H1 (cell line): ENCODE results near the gene UBIAD1. TPM values are rescaled to one million over a fixed set of nuclear protein-coding genes. Genes with fewer than 3 reads are reported as not detected.
A peak's percentile ranks its signal among the peaks of the same experiment; 100 is the strongest.

Experiments used
- CTCF ChIA-PET: fragments of 300-600 bp; sonication (Branson Sonifier 250); formaldehyde crosslinking; loops from one replicate; lab custom pipeline; 2021; ENCODE audit not compliant: partially characterized antibody; lab: Charles Lee
- POLR2A ChIA-PET: fragments of 300-600 bp; sonication (Branson Sonifier 250); formaldehyde crosslinking; loops from one replicate; lab custom pipeline; 2021; ENCODE audit warnings: inconsistent platforms; ENCODE audit not compliant: partially characterized antibody; lab: Charles Lee
- DNase-seq, 2 experiments: peaks; one replicate each; pipeline versions ENCODE4 v3.0.0 to v3.0.0-alpha.2; 2010 to 2022; ENCODE audit warnings: low spot score in 2 of 2, low read depth in 1 of 2, mixed read lengths in 1 of 2
- FAIRE-seq: peaks from 2 replicates; lab custom pipeline; 2011; peaks lifted over from hg19 to GRCh38; lab: Jason Lieb, UNC
- H2AFZ ChIP-seq: 2 replicates; pipeline ENCODE4 v1.8.1; 2012; ENCODE audit warnings: low read length, inconsistent platforms
- H2AK5ac ChIP-seq: 2 replicates; pipeline ENCODE4 v1.6.1; 2013; ENCODE audit warnings: low read depth, low read length
- H2BK120ac ChIP-seq: replicated peaks from 2 replicates; pipeline ENCODE3; 2013; ENCODE audit warnings: low read depth, low read length, inconsistent platforms
- H2BK12ac ChIP-seq: 2 replicates; pipeline ENCODE4 v1.6.1; 2013; ENCODE audit warnings: low read depth, low read length
- H2BK15ac ChIP-seq: 2 replicates; pipeline ENCODE4 v1.6.1; 2013; ENCODE audit warnings: low read length
- H2BK20ac ChIP-seq: 2 replicates; pipeline ENCODE4 v1.6.1; 2013; ENCODE audit warnings: low read length
- H2BK5ac ChIP-seq: 2 replicates; pipeline ENCODE4 v1.6.1; 2013; ENCODE audit warnings: low read depth, low read length
- H3K14ac ChIP-seq: 2 replicates; pipeline ENCODE4 v1.6.1; 2013; ENCODE audit warnings: inconsistent platforms; ENCODE audit not compliant: insufficient read length
- H3K18ac ChIP-seq: 2 replicates; pipeline ENCODE4 v1.6.1; 2013; ENCODE audit warnings: low read length; ENCODE audit errors: extremely low read depth
- H3K23ac ChIP-seq: 2 replicates; pipeline ENCODE4 v1.6.1; 2013; ENCODE audit warnings: inconsistent platforms; ENCODE audit not compliant: insufficient read length
- H3K23me2 ChIP-seq: 2 replicates; pipeline ENCODE4 v1.6.1; 2013; ENCODE audit warnings: low read depth, low read length
- H3K27ac ChIP-seq: 2 replicates; pipeline ENCODE4 v1.6.1; 2011; ENCODE audit warnings: low read depth, low read length, inconsistent platforms
- H3K27me3 ChIP-seq, 4 experiments: replicated peaks in 1 of 4; 1 replicate in 1 of 4; 2 replicates in 3 of 4; pipeline versions ENCODE4 v1.6.1 to v1.8.1; 2011 to 2013; ENCODE audit warnings: low read length in 3 of 4, mild to moderate bottlenecking in 3 of 4, inconsistent platforms in 2 of 4, mixed read lengths in 2 of 4, moderate library complexity in 1 of 4; ENCODE audit not compliant: control insufficient read depth in 3 of 4, insufficient read depth in 3 of 4; ENCODE audit errors: extremely low read depth in 1 of 4
- H3K36me3 ChIP-seq, 4 experiments: 2 replicates each; pipeline versions ENCODE4 v1.6.1 to v1.8.1; 2011 to 2013; ENCODE audit warnings: mild to moderate bottlenecking in 4 of 4, low read length in 3 of 4, moderate library complexity in 2 of 4, control low read depth in 1 of 4, inconsistent platforms in 1 of 4; ENCODE audit not compliant: insufficient read depth in 4 of 4, control insufficient read depth in 2 of 4
- H3K4ac ChIP-seq: replicated peaks from 2 replicates; pipeline ENCODE3; 2013; ENCODE audit warnings: low read length, low read depth, mixed read lengths, inconsistent platforms; ENCODE audit not compliant: insufficient read length
- H3K4me1 ChIP-seq, 4 experiments: replicated peaks in 1 of 4; 1 replicate in 1 of 4; 2 replicates in 3 of 4; pipeline versions ENCODE4 v1.6.1 to v1.8.1; 2011 to 2013; ENCODE audit warnings: low read length in 3 of 4, inconsistent platforms in 2 of 4, mixed read lengths in 1 of 4; ENCODE audit not compliant: insufficient read depth in 4 of 4, control insufficient read depth in 3 of 4
- H3K4me2 ChIP-seq, 2 experiments: 2 replicates each; pipeline versions ENCODE4 v1.6.1 to v1.8.1; 2011 to 2013; ENCODE audit warnings: low read depth in 2 of 2, low read length in 2 of 2, control low read depth in 1 of 2, inconsistent platforms in 1 of 2, mild to moderate bottlenecking in 1 of 2; ENCODE audit not compliant: insufficient read depth in 1 of 2
- H3K4me3 ChIP-seq, 4 experiments: fragments of 200-600, 300-600 bp in 1 of 4; sonication (generic), shearing (Covaris generic), sonication (Bioruptor Twin) in 1 of 4; 2 replicates each; pipeline versions ENCODE4 v1.5.1 to v1.8.1; 2011 to 2016; ENCODE audit warnings: low read length in 4 of 4, low read depth in 3 of 4, control low read depth in 2 of 4, inconsistent platforms in 2 of 4, mild to moderate bottlenecking in 2 of 4, mixed read lengths in 1 of 4, moderate library complexity in 1 of 4; ENCODE audit not compliant: insufficient read depth in 2 of 4; ENCODE audit errors: extremely low read depth in 1 of 4
- H3K56ac ChIP-seq: replicated peaks from 2 replicates; pipeline ENCODE3; 2013; ENCODE audit warnings: low read depth, mild to moderate bottlenecking, mixed read lengths, low read length, inconsistent platforms; ENCODE audit not compliant: insufficient read length
- H3K79me1 ChIP-seq: 2 replicates; pipeline ENCODE4 v1.6.1; 2013; ENCODE audit warnings: low read depth, low read length, control low read depth
- H3K79me2 ChIP-seq, 2 experiments: 2 replicates each; pipeline versions ENCODE4 v1.6.1 to v1.8.1; 2012 to 2013; ENCODE audit warnings: low read length in 2 of 2, mild to moderate bottlenecking in 2 of 2, inconsistent platforms in 1 of 2; ENCODE audit not compliant: insufficient read depth in 2 of 2, control insufficient read depth in 1 of 2
- H3K9ac ChIP-seq, 4 experiments: replicated peaks in 1 of 4; 1 replicate in 1 of 4; 2 replicates in 3 of 4; pipeline versions ENCODE4 v1.6.1 to v1.8.1; 2011 to 2013; ENCODE audit warnings: low read depth in 3 of 4, low read length in 3 of 4, control low read depth in 2 of 4, mild to moderate bottlenecking in 2 of 4, moderate library complexity in 2 of 4, inconsistent platforms in 1 of 4; ENCODE audit errors: extremely low read depth in 1 of 4
- H3K9me3 ChIP-seq, 2 experiments: 2 replicates each; pipeline versions ENCODE4 v1.6.1 to v1.8.1; 2012 to 2013; ENCODE audit warnings: mild to moderate bottlenecking in 2 of 2, moderate library complexity in 2 of 2, control low read depth in 1 of 2, inconsistent platforms in 1 of 2, low read depth in 1 of 2, low read length in 1 of 2, mixed read lengths in 1 of 2; ENCODE audit not compliant: insufficient read depth in 2 of 2
- H4K20me1 ChIP-seq, 2 experiments: replicated peaks in 1 of 2; 2 replicates each; pipeline versions ENCODE3 to v1.8.1; 2011 to 2013; ENCODE audit warnings: inconsistent platforms in 2 of 2, low read length in 2 of 2, mild to moderate bottlenecking in 1 of 2; ENCODE audit not compliant: insufficient read depth in 2 of 2, control insufficient read depth in 1 of 2
- H4K5ac ChIP-seq: 2 replicates; pipeline ENCODE4 v1.6.1; 2013; ENCODE audit warnings: low read length, low read depth, mixed read lengths, inconsistent platforms; ENCODE audit not compliant: insufficient read length
- H4K8ac ChIP-seq: 2 replicates; pipeline ENCODE4 v1.8.0; 2013; ENCODE audit warnings: mild to moderate bottlenecking, moderate library complexity, low read length, inconsistent platforms; ENCODE audit not compliant: insufficient read depth; ENCODE audit errors: extremely low read depth
- H4K91ac ChIP-seq: replicated peaks from 2 replicates; pipeline ENCODE3; 2013; ENCODE audit warnings: low read length, mixed read lengths, inconsistent platforms; ENCODE audit not compliant: insufficient read length
- CBX8 ChIP-seq: fragments of 300-800, 300-1000 bp; sonication (generic); IDR thresholded peaks from 2 replicates; pipeline ENCODE4 v1.7.1; 2016; ENCODE audit warnings: low read depth, low read length, borderline replicate concordance
- CHD1 ChIP-seq: IDR thresholded peaks from 2 replicates; pipeline ENCODE4 v1.6.1; 2012; ENCODE audit warnings: low read depth, low read length, improper control_type of control experiment
- EP300 ChIP-seq, 2 experiments: IDR thresholded peaks; 1 replicate in 1 of 2; 2 replicates in 1 of 2; pipeline ENCODE4 v1.6.1; 2011 to 2012; ENCODE audit warnings: low read depth in 2 of 2, low read length in 2 of 2, mild to moderate bottlenecking in 2 of 2, borderline replicate concordance in 1 of 2, inconsistent platforms in 1 of 2, moderate library complexity in 1 of 2
- FOSL1 ChIP-seq: IDR thresholded peaks from 2 replicates; pipeline ENCODE4 v1.6.1; 2011; ENCODE audit warnings: mild to moderate bottlenecking, low read depth, low read length, moderate library complexity; ENCODE audit not compliant: insufficient read depth
- GABPA ChIP-seq: IDR thresholded peaks from 2 replicates; pipeline ENCODE4 v1.6.1; 2011; ENCODE audit warnings: mild to moderate bottlenecking, low read length, moderate library complexity, borderline replicate concordance; ENCODE audit not compliant: insufficient read depth
- GTF2F1 ChIP-seq: IDR thresholded peaks from 2 replicates; pipeline ENCODE4 v1.6.1; 2012; ENCODE audit warnings: low read depth, low read length, improper control_type of control experiment, borderline replicate concordance
- RBBP5 ChIP-seq: IDR thresholded peaks from 2 replicates; pipeline ENCODE4 v1.7.1; 2012; ENCODE audit warnings: low read depth, mild to moderate bottlenecking, inconsistent platforms, low read length, moderate library complexity, borderline replicate concordance
- RFX5 ChIP-seq: IDR thresholded peaks from 2 replicates; pipeline ENCODE4 v1.6.1; 2011; ENCODE audit warnings: low read depth, low read length, improper control_type of control experiment, borderline replicate concordance
- SP1 ChIP-seq: IDR thresholded peaks from 2 replicates; pipeline ENCODE4 v1.6.1; 2011; ENCODE audit warnings: low read depth, low read length
- SP4 ChIP-seq: IDR thresholded peaks from 2 replicates; pipeline ENCODE4 v1.6.1; 2012; ENCODE audit warnings: low read length, inconsistent platforms
- ZNF274 ChIP-seq: IDR thresholded peaks from 2 replicates; pipeline ENCODE4 v1.7.0; 2012; ENCODE audit warnings: low read length, borderline replicate concordance; ENCODE audit errors: extremely low read depth
- WGBS, 2 experiments: shearing (Covaris generic) in 1 of 2; methylation state at CpG; one replicate each; pipeline versions ENCODE4 v1.1.6 to v1.1.7; 2013 to 2015; ENCODE audit warnings: low lambda C conversion rate in 2 of 2, mixed read lengths in 2 of 2, inconsistent platforms in 1 of 2, low coverage in 1 of 2, missing lambda C conversion rate in 1 of 2; ENCODE audit not compliant: insufficient replicate concordance in 2 of 2, insufficient coverage in 1 of 2, insufficient read length in 1 of 2; ENCODE audit errors: extremely low coverage in 1 of 2, missing lambda C conversion rate in 1 of 2; 5-methylcytosine and 5-hydroxymethylcytosine counted together
- polyA plus RNA-seq, 7 experiments: library from polyadenylated mRNA; depleted of rRNA in 3 of 7; stranded (reverse) in 5 of 7; unstranded in 2 of 7; fragments of >200 nt in 5 of 7; fragments of 200-250 nt in 2 of 7; gene quantifications; 1 replicate in 5 of 7; 2 replicates in 1 of 7; 4 replicates in 1 of 7; pipeline versions ENCODE4 v1.2.1 to v1.2.3, GENCODE V29; 2011 to 2013; ENCODE audit warnings: missing spikeins in 2 of 7, mixed read lengths in 2 of 7
- total RNA-seq: library from RNA; stranded (reverse); fragmentation: NEBNext Ultra II Directional; extraction: Animal tissue kit (Norgen Biotek cat#: 25700); gene quantifications from 2 replicates; pipeline ENCODE4 v1.2.1, GENCODE V29; 2021
- TF ChIP-seq, protein P1 (sequence below): IDR thresholded peaks from 2 replicates; pipeline ENCODE4 v1.6.1; 2012; ENCODE audit warnings: inconsistent platforms

The UBIAD1 gene
- total and polyA plus RNA-seq, 2 of the 8 experiments (the other 6 are each of a cell fraction or from before 2014, with no cell fraction given): 23.4 to 26.6 TPM

DNA sequence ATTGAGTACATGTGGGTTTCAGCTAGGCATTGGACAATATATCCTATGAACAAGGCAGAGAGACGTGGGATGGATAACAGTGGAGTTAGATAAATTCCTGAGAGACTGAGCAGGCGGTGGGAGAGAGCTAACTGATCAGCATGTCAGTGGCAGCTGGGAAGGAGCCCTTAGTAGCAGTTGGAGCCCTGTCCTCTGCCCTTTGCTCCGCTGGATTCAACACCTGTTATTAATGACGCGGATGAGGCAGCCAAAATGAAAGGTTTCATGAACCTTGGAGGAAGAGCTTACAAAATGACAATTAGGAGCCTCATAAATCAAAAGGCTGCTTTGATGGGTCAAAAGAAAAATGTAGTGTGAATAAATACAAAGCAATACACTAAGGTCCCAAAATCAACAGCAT, 16.1 kb downstream of the UBIAD1 start:
- Histone ChIP-seq H2AK5ac (0 out of 2 replicates have a peak overlapping the region, but pooled peaks have one; percentile 40), H3K4me1 (peaks cover 9 to 28% (median 22%) of the 10 kb centered on the region in 4 experiments), H4K91ac (no peak overlapping the region), H3K27me3 (no peaks in the 10 kb centered on the region), H2AFZ (no peak overlapping the region), H3K18ac (no peak overlapping the region; the same call in 1 of the 2 replicates), H3K4me2 (no peak overlapping the region), H4K8ac (no peak overlapping the region), H3K14ac (no peak overlapping the region), H3K23ac (no peak overlapping the region), H2BK12ac (0 out of 2 replicates have a peak overlapping the region, but pooled peaks have one; percentile 43), H4K5ac (no peak overlapping the region), H2BK15ac (no peak overlapping the region), H3K23me2 (no peaks in the 10 kb centered on the region; the same call in 1 of the 2 replicates), H3K36me3 (peaks cover 0 to 8% (median 1%) of the 10 kb centered on the region in 4 experiments; a peak in 3 of 8 replicates), H3K79me2 (peaks cover under 1 to 18% of the 10 kb centered on the region in 2 experiments; a peak in 2 of 4 replicates), H3K9ac (no peak overlapping the region), H4K20me1 (peaks cover 0 to 1% of the 10 kb centered on the region in 2 experiments), H2BK20ac (no peak overlapping the region), H3K79me1 (peaks cover 12% of the 10 kb centered on the region), H2BK120ac (no peak overlapping the region), H3K4me3 (no peak overlapping the region), H3K27ac (no peak overlapping the region), H3K9me3 (no peaks in the 10 kb centered on the region), H3K56ac (no peak overlapping the region), H2BK5ac (no peak overlapping the region; the same call in 1 of the 2 replicates), H3K4ac (no peak overlapping the region)
- WGBS, 2 experiments: 91% methylated on average over 5 of the region's 5 CpGs; no CpG with 5 or more reads in 1 of the 2 experiments
- ChIA-PET POLR2A (interaction anchor here (1.2 kb wide), 1 partner anchor 16 kb away, joined by 3 read pairs; the partner anchor contains the start of gene UBIAD1), CTCF (interaction anchor here (0.6 to 1.6 kb wide), 3 partner anchors 13 to 26 kb away, joined by 3 to 4 read pairs (median 3); no protein-coding TSS in a partner anchor)
- DNase-seq (no peak), FAIRE-seq (no peak)
- TF ChIP-seq SP4 (no peak), EP300 (IDR thresholded peaks at IDR 0.05; ENCODE audit: borderline replicate concordance in 1 of 2, low read depth in 2 of 2, low read length in 2 of 2) (no peak), CBX8 (no peak), RBBP5 (no peak), GTF2F1 (no peak), FOSL1 (no peak), ZNF274 (no peak), RFX5 (no peak), SP1 (no peak), CHD1 (no peak), GABPA (no peak)
- TF ChIP-seq, protein P1, sequence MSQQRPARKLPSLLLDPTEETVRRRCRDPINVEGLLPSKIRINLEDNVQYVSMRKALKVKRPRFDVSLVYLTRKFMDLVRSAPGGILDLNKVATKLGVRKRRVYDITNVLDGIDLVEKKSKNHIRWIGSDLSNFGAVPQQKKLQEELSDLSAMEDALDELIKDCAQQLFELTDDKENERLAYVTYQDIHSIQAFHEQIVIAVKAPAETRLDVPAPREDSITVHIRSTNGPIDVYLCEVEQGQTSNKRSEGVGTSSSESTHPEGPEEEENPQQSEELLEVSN: no peak
